KOPT-K1 (cell line): Measurements from ENCODE around the gene PTRHD1.
A peak's percentile ranks its signal among the peaks of the same experiment; 100 is the strongest.

Experiments used
- H3K27ac ChIP-seq: fragments of 200-600 bp; sonication (generic); 2 replicates; pipeline ENCODE4 v1.5.1; 2016; ENCODE audit warnings: antibody characterized with exemption, mild to moderate bottlenecking, low read depth, low read length; ENCODE audit not compliant: poor library complexity, severe bottlenecking
- H3K36me3 ChIP-seq: fragments of 200-600 bp; sonication (generic); 2 replicates; pipeline ENCODE4 v1.5.1; 2017; ENCODE audit warnings: antibody characterized with exemption, mild to moderate bottlenecking, low read length, moderate library complexity; ENCODE audit not compliant: insufficient read depth
- H3K9me3 ChIP-seq: fragments of 200-600 bp; sonication (generic); 2 replicates; pipeline ENCODE4 v1.5.1; 2017; ENCODE audit warnings: antibody characterized with exemption, low read length, mild to moderate bottlenecking; ENCODE audit not compliant: insufficient read depth, poor library complexity, severe bottlenecking

The PTRHD1 gene

GRCh38 chr2:24766609-24767008 is 26.6 kb downstream of the PTRHD1 start:
- no peaks in the 10 kb centered on the region for H3K9me3 ChIP-seq
- H3K36me3 ChIP-seq: peaks cover 35% of the 10 kb centered on the region
- H3K27ac ChIP-seq: peak overlapping the region; percentile 35

GRCh38 chr2:24763843-24764242 is 29.3 kb downstream of the PTRHD1 start:
- H3K36me3 ChIP-seq: peaks cover 35% of the 10 kb centered on the region
- H3K27ac ChIP-seq: no peak overlapping the region
- no peaks in the 10 kb centered on the region for H3K9me3 ChIP-seq

- no peak overlapping the region for H3K27ac ChIP-seq
- peaks cover 41% of the 10 kb centered on the region for H3K36me3 ChIP-seq
- H3K9me3 ChIP-seq: no peaks in the 10 kb centered on the region
These were observed 30.7 kb downstream of the PTRHD1 start for GRCh38 chr2:24762518-24762917.

- no peak overlapping the region for H3K27ac ChIP-seq
- H3K9me3 ChIP-seq: no peaks in the 10 kb centered on the region
- H3K36me3 ChIP-seq: peaks cover 41% of the 10 kb centered on the region
These were observed 31.3 kb downstream of the PTRHD1 start for GRCh38 chr2:24761866-24762265.

- Histone ChIP-seq H3K36me3 (peaks cover 55% of the 10 kb centered on the region), H3K9me3 (no peaks in the 10 kb centered on the region), H3K27ac (no peak overlapping the region)
These were observed 36.4 kb downstream of the PTRHD1 start for GRCh38 chr2:24756789-24757188.

GRCh38 chr2:24754985-24755705 is 38.0 kb downstream of the PTRHD1 start:
- H3K27ac ChIP-seq: no peak overlapping the region
- H3K36me3 ChIP-seq: peaks cover 53% of the 10 kb centered on the region
- no peaks in the 10 kb centered on the region for H3K9me3 ChIP-seq

GRCh38 chr2:24749069-24749691 is 44.0 kb downstream of the PTRHD1 start:
- Histone ChIP-seq H3K27ac (no peak overlapping the region), H3K36me3 (peaks cover 35% of the 10 kb centered on the region), H3K9me3 (no peaks in the 10 kb centered on the region)

GRCh38 chr2:24747299-24747698 is 45.9 kb downstream of the PTRHD1 start:
- Histone ChIP-seq H3K36me3 (peaks cover 24% of the 10 kb centered on the region), H3K27ac (no peak overlapping the region), H3K9me3 (no peaks in the 10 kb centered on the region)

GRCh38 chr2:24745825-24746224 is 47.4 kb downstream of the PTRHD1 start:
- Histone ChIP-seq H3K36me3 (peaks cover 24% of the 10 kb centered on the region), H3K27ac (no peak overlapping the region), H3K9me3 (no peaks in the 10 kb centered on the region)

- no peaks in the 10 kb centered on the region for H3K9me3 ChIP-seq
- H3K36me3 ChIP-seq: peaks cover 29% of the 10 kb centered on the region
- H3K27ac ChIP-seq: no peak overlapping the region
These were observed 48.8 kb downstream of the PTRHD1 start for GRCh38 chr2:24744356-24744755.

- peaks cover 29% of the 10 kb centered on the region for H3K36me3 ChIP-seq
- no peak overlapping the region for H3K27ac ChIP-seq
- no peaks in the 10 kb centered on the region for H3K9me3 ChIP-seq
These were observed 49.3 kb downstream of the PTRHD1 start for GRCh38 chr2:24743924-24744323.

GRCh38 chr2:24742730-24743129 is 50.5 kb downstream of the PTRHD1 start:
- no peaks in the 10 kb centered on the region for H3K9me3 ChIP-seq
- H3K27ac ChIP-seq: no peak overlapping the region
- peaks cover 29% of the 10 kb centered on the region for H3K36me3 ChIP-seq

- Histone ChIP-seq H3K9me3 (no peaks in the 10 kb centered on the region), H3K36me3 (peaks cover 20% of the 10 kb centered on the region), H3K27ac (no peak overlapping the region)
These were observed 53.0 kb downstream of the PTRHD1 start for GRCh38 chr2:24740142-24740541.
